ENCODE measurements around the gene ZZZ3.
"Not testable (repeated sequence)": the region's sequence is repeated elsewhere in the genome, so short reads cannot be mapped to it uniquely, and the experiment has no call there.

Gene ZZZ3

DNA sequence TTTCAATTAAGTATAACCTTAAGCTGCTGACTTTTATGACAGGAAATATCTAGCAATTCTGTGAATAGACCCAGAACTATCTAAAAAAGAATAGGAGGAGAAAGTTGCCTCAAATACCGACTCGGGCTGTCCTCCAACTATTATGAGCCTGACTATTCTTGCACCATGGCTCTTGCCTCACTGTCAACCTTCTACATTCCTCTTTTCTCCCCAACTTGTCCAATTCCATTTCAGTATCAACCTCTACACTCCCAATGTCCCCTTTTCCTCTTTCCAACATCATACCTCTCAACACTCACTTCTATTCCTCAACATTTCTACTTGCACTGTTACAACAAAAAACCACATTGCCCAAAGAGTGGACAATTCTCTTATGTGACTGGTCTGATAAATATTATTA, 2.3 kb downstream of the ZZZ3 start:
- TF ChIP-seq, protein P1, sequence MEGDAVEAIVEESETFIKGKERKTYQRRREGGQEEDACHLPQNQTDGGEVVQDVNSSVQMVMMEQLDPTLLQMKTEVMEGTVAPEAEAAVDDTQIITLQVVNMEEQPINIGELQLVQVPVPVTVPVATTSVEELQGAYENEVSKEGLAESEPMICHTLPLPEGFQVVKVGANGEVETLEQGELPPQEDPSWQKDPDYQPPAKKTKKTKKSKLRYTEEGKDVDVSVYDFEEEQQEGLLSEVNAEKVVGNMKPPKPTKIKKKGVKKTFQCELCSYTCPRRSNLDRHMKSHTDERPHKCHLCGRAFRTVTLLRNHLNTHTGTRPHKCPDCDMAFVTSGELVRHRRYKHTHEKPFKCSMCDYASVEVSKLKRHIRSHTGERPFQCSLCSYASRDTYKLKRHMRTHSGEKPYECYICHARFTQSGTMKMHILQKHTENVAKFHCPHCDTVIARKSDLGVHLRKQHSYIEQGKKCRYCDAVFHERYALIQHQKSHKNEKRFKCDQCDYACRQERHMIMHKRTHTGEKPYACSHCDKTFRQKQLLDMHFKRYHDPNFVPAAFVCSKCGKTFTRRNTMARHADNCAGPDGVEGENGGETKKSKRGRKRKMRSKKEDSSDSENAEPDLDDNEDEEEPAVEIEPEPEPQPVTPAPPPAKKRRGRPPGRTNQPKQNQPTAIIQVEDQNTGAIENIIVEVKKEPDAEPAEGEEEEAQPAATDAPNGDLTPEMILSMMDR (IDR thresholded peaks at IDR 0.05): no peak
- Histone ChIP-seq H3K9ac (no peak overlapping the region), H2AFZ (no peak overlapping the region), H3K27me3 (ENCODE audit: control insufficient read depth, insufficient read depth, low read length) (no peaks in the 10 kb centered on the region), H3K4me1 (no peaks in the 10 kb centered on the region), H3K27ac (no peak overlapping the region), H3K4me3 (ENCODE audit: low read depth, low read length) (no peak overlapping the region), H3K4me2 (ENCODE audit: low read length) (no peak overlapping the region), H3K36me3 (ENCODE audit: control insufficient read depth, insufficient read depth, low read length) (no peaks in the 10 kb centered on the region), H3K79me2 (peaks cover 11% of the 10 kb centered on the region), H3K9me3 (ENCODE audit: control insufficient read depth, low read length) (no peaks in the 10 kb centered on the region)

DNA sequence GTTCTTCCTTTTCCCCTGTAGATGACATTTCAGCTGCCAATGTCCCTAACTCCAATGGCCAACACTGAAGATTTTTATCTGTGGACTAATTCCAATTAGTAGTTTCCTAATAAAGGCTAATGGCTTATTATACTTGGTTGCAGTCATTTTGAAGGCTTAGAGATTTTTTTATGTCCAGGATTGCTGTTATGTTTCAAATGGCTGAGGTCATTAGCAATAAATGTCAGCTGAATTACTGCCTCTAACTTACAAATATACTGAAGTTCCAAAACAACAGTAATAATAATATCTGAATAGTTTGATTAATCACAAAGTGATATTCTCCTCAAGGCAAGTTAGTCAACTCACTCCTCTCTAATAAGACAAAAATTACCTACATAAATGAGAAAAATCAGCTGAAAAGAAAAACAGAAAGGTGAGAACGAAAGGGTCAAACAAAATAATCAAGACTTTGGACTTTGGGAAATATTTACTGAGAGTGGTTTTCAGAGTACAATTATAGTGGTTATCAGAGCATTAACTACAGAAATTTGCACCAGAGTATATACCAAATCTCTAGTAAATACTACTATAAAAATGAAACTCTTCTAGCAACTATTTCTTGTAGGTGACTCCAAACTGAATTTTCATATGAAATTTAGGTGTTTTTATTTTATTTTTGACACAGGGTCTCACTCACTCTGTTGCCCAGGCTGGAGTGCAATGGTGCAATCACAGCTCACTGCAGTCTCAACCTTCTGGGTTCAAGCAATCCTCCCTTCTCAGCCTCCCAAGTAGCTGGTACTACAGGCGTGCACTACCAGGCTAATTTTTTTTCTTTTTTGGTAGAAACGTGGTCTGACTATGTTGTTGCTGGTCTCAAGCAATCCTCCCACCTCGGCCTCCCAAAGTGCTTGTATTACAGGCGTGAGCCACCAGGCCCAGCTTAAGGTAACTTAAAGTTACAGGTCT, 3.5 kb downstream of the ZZZ3 start:
- Histone ChIP-seq H3K4me2 (ENCODE audit: low read length) (no peak overlapping the region), H3K4me1 (no peaks in the 10 kb centered on the region), H3K27ac (no peak overlapping the region), H3K4me3 (ENCODE audit: low read depth, low read length) (no peak overlapping the region), H2AFZ (no peak overlapping the region), H3K79me2 (peaks cover 15% of the 10 kb centered on the region), H3K9ac (no peak overlapping the region), H3K27me3 (ENCODE audit: control insufficient read depth, insufficient read depth, low read length) (no peaks in the 10 kb centered on the region), H3K9me3 (ENCODE audit: control insufficient read depth, low read length) (no peaks in the 10 kb centered on the region), H3K36me3 (ENCODE audit: control insufficient read depth, insufficient read depth, low read length) (no peaks in the 10 kb centered on the region)
- TF ChIP-seq, protein P1 (IDR thresholded peaks at IDR 0.05): no peak

DNA sequence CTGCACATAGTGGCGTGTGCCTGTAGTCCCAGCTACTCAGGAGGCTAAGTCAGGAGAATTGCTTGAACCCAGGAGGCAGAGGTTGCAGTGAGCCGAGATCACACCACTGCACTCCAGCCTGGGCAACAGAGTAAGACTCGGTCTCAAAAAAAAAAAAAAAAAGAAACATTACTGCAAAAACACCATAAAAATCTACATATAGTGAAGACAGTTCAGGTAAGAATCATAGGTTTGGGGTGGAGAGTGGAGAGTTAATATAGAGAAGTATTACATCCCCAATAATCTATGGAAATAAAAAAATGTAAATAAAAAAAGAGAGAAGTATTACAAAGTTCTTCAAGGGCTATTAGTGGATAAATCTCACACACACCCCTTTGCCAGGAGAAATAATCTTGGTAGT, 7.7 kb downstream of the ZZZ3 start:
- peaks cover 23% of the 10 kb centered on the region for H3K79me2 ChIP-seq
- not testable (repeated sequence) for H3K9me3 ChIP-seq (ENCODE audit: control insufficient read depth, low read length); H3K27me3 ChIP-seq (ENCODE audit: control insufficient read depth, insufficient read depth, low read length); H3K4me2 ChIP-seq (ENCODE audit: low read length); H3K4me1 ChIP-seq; H3K27ac ChIP-seq; H2AFZ ChIP-seq; H3K9ac ChIP-seq; H3K36me3 ChIP-seq (ENCODE audit: control insufficient read depth, insufficient read depth, low read length); H3K4me3 ChIP-seq (ENCODE audit: low read depth, low read length)

DNA sequence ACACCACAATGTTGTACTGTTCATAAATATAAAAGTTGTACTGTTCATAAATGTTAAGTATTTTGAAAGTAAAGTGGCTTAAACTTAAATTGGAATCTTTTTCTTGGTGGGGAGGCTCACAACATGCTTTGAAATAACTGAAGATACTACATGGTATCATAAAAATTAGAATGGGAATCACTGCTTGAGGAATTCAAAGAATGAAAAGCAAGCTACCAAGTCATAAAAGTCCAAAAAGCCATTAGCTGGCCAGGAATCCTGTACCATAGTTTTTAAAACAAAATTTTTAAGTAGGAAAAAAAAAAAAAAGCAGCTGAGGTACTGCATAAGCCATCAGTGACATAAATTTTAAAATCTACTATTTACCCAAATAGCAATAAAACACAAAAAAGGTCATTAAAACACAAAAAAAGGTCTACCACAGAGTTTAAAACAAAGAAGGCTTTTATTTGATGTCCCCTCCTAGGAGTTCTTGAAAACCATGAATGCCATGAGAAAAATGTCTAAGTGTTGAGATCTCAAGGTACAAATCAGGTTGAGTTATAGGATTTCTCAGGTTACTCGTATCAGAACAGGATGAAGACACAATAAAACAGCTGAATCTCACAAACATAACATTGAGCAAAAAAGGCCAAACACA, 8.6 kb downstream of the ZZZ3 start:
- no peak overlapping the region for H3K4me3 ChIP-seq (ENCODE audit: low read depth, low read length)
- H2AFZ ChIP-seq: no peak overlapping the region
- no peak overlapping the region for H3K9ac ChIP-seq
- H3K79me2 ChIP-seq: peaks cover 23% of the 10 kb centered on the region
- H3K4me2 ChIP-seq (ENCODE audit: low read length): no peak overlapping the region
- no peaks in the 10 kb centered on the region for H3K9me3 ChIP-seq (ENCODE audit: control insufficient read depth, low read length)
- no peaks in the 10 kb centered on the region for H3K27me3 ChIP-seq (ENCODE audit: control insufficient read depth, insufficient read depth, low read length)
- no peaks in the 10 kb centered on the region for H3K4me1 ChIP-seq
- no peak overlapping the region for H3K27ac ChIP-seq
- H3K36me3 ChIP-seq (ENCODE audit: control insufficient read depth, insufficient read depth, low read length): no peaks in the 10 kb centered on the region
- TF ChIP-seq, protein P1 (IDR thresholded peaks at IDR 0.05): no peak

DNA sequence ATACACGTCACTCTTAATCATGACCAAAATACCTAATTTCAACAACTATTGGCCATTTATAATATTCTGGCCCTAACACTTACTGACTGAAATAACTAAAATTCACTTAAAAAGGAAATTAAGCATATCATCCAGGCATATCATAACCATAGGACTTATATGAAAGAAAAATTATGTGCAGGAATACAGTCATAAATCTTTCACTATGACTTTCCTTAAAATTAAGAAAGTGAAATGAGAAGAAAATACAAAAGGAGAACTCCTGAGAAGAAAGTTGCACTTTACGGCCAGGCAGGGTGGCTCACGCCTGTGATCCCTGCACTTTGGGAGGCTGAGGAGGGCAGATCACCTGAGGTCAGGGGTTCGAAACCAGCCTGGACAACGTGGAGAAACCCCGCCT, 9.4 kb downstream of the ZZZ3 start:
- Histone ChIP-seq H3K27me3 (ENCODE audit: control insufficient read depth, insufficient read depth, low read length) (no peaks in the 10 kb centered on the region), H3K4me1 (no peaks in the 10 kb centered on the region), H3K4me2 (ENCODE audit: low read length) (no peak overlapping the region), H3K79me2 (peaks cover 23% of the 10 kb centered on the region), H3K9me3 (ENCODE audit: control insufficient read depth, low read length) (no peaks in the 10 kb centered on the region), H3K36me3 (ENCODE audit: control insufficient read depth, insufficient read depth, low read length) (no peaks in the 10 kb centered on the region), H3K27ac (no peak overlapping the region), H3K9ac (no peak overlapping the region), H2AFZ (no peak overlapping the region), H3K4me3 (ENCODE audit: low read depth, low read length) (no peak overlapping the region)
- TF ChIP-seq, protein P1 (IDR thresholded peaks at IDR 0.05): no peak

All from parathyroid adenoma (tissue), 2 donors.